Measurements from ENCODE around the gene NDC1.

The NDC1 gene

DNA sequence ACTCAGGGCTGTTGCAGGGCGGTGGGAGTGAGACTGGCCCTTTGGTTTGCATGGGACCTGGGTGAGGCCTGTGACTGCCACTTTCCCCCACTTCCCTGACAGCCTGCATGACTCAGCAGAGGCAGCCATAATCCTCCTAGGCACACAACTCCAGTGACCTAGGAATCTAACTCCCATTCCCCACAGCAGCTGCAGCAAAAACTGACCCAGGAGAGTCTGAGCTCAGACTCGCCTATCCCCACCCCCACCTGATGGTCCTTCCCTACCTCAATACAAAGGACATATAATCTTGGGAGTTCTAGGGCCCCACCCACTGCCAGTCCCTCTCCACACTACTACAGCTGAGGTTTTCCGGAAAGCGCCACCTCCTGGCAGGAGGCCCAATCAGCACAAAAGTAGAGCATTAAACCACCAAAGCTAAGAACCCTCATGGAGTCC is 26.7 kb downstream of the NDC1 start:
- TF ChIP-seq, protein P1, sequence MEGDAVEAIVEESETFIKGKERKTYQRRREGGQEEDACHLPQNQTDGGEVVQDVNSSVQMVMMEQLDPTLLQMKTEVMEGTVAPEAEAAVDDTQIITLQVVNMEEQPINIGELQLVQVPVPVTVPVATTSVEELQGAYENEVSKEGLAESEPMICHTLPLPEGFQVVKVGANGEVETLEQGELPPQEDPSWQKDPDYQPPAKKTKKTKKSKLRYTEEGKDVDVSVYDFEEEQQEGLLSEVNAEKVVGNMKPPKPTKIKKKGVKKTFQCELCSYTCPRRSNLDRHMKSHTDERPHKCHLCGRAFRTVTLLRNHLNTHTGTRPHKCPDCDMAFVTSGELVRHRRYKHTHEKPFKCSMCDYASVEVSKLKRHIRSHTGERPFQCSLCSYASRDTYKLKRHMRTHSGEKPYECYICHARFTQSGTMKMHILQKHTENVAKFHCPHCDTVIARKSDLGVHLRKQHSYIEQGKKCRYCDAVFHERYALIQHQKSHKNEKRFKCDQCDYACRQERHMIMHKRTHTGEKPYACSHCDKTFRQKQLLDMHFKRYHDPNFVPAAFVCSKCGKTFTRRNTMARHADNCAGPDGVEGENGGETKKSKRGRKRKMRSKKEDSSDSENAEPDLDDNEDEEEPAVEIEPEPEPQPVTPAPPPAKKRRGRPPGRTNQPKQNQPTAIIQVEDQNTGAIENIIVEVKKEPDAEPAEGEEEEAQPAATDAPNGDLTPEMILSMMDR (IDR thresholded peaks at IDR 0.05; ENCODE audit: poor library complexity, severe bottlenecking): no peak
- H3K4me3 ChIP-seq (ENCODE audit: severe bottlenecking): no peak overlapping the region
- no peak overlapping the region for H3K27ac ChIP-seq (ENCODE audit: poor library complexity, severe bottlenecking)
- no peak for ATAC-seq (ENCODE audit: low read depth)
- no peaks in the 10 kb centered on the region for H3K4me1 ChIP-seq (ENCODE audit: insufficient read depth, poor library complexity, severe bottlenecking)
- peaks cover 78% of the 10 kb centered on the region for H3K36me3 ChIP-seq (ENCODE audit: low read depth)
- H3K9me3 ChIP-seq (ENCODE audit: severe bottlenecking): no peaks in the 10 kb centered on the region
- no peak for DNase-seq (ENCODE audit: low spot score)
- no peaks in the 10 kb centered on the region for H3K27me3 ChIP-seq (ENCODE audit: insufficient read depth, poor library complexity, severe bottlenecking)

DNA sequence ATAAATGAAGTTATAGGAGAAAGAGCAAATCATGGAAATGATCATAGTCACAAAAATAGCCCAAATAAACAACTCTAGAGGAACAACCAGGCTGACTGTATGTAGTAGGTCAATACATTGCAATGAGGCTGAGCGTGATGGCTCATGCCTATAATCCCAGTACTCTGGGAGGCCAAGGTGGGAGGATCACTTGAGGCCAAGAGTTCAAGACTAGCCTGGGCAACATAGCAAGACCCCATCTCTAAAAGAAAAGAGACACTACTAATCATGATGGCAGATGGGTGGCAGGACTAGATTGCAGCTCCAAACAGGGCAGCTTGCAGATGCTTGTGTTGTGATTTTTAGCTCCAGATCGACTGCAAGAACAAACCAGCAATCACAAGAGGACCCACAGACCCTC is 27.6 kb downstream of the NDC1 start:
- ATAC-seq (ENCODE audit: low read depth): no peak
- Histone ChIP-seq H3K9me3 (ENCODE audit: severe bottlenecking) (no peaks in the 10 kb centered on the region), H3K36me3 (ENCODE audit: low read depth) (peaks cover 79% of the 10 kb centered on the region)

DNA sequence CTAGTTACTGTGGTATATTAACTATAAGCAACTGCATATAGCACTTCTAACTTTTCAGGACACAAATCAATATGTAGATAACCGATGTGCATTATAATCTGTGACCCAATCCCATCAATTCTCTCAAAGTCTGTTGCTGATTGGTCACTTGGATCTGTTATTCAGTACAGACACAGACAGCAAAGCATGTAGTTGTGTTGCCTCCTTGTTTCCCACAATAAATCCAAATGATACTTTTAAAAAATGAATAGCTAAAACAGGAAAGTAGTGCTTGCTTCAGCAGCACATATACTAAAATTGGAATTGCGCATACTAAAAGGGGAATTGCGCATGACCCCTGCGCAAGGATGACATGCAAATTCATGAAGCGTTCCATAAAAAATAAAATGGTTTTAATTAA is 28.1 kb downstream of the NDC1 start:
- H3K9me3 ChIP-seq (ENCODE audit: severe bottlenecking): no peaks in the 10 kb centered on the region
- no peaks in the 10 kb centered on the region for H3K27me3 ChIP-seq (ENCODE audit: insufficient read depth, poor library complexity, severe bottlenecking)
- DNase-seq (ENCODE audit: low spot score): no peak
- no peak overlapping the region for H3K27ac ChIP-seq (ENCODE audit: poor library complexity, severe bottlenecking)
- ATAC-seq (ENCODE audit: low read depth): no peak
- H3K4me1 ChIP-seq (ENCODE audit: insufficient read depth, poor library complexity, severe bottlenecking): no peaks in the 10 kb centered on the region
- TF ChIP-seq, protein P1 (IDR thresholded peaks at IDR 0.05; ENCODE audit: poor library complexity, severe bottlenecking): no peak
- peaks cover 79% of the 10 kb centered on the region for H3K36me3 ChIP-seq (ENCODE audit: low read depth)
- H3K4me3 ChIP-seq (ENCODE audit: severe bottlenecking): no peak overlapping the region

More for the DNA sequence above, 27.6 kb downstream of the NDC1 start:
- H3K27ac ChIP-seq (ENCODE audit: poor library complexity, severe bottlenecking): no peak overlapping the region
- H3K4me1 ChIP-seq (ENCODE audit: insufficient read depth, poor library complexity, severe bottlenecking): no peaks in the 10 kb centered on the region
- H3K4me3 ChIP-seq (ENCODE audit: severe bottlenecking): no peak overlapping the region
- TF ChIP-seq, protein P1 (IDR thresholded peaks at IDR 0.05; ENCODE audit: poor library complexity, severe bottlenecking): no peak
- H3K27me3 ChIP-seq (ENCODE audit: insufficient read depth, poor library complexity, severe bottlenecking): no peaks in the 10 kb centered on the region
- DNase-seq (ENCODE audit: low spot score): no peak

DNA sequence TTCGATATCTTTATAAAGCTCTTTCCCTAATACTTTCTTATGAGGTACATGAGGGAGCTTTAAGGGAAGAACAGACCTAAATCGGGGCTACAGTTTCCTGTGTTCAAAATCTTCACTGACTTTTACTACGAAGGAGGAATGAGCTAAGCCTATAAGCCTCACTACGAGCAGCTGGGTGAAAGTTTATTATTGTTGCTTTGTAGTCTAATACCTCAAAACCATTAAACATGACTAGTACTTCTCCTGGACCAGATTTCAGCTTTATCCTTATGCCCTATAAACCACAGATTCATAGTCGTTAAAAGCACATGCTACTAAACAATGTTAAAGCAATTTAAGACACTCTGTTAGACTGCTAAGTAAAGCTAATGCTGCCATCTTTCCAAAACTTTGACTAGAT is 30.2 kb downstream of the NDC1 start:
- H3K4me3 ChIP-seq (ENCODE audit: severe bottlenecking): no peak overlapping the region
- H3K9me3 ChIP-seq (ENCODE audit: severe bottlenecking): no peaks in the 10 kb centered on the region
- no peaks in the 10 kb centered on the region for H3K27me3 ChIP-seq (ENCODE audit: insufficient read depth, poor library complexity, severe bottlenecking)
- H3K36me3 ChIP-seq (ENCODE audit: low read depth): peaks cover 74% of the 10 kb centered on the region
- ATAC-seq (ENCODE audit: low read depth) (no peak), DNase-seq (ENCODE audit: low spot score) (no peak)
- no peaks in the 10 kb centered on the region for H3K4me1 ChIP-seq (ENCODE audit: insufficient read depth, poor library complexity, severe bottlenecking)
- no peak overlapping the region for H3K27ac ChIP-seq (ENCODE audit: poor library complexity, severe bottlenecking)
- TF ChIP-seq, protein P1 (IDR thresholded peaks at IDR 0.05; ENCODE audit: poor library complexity, severe bottlenecking): no peak

DNA sequence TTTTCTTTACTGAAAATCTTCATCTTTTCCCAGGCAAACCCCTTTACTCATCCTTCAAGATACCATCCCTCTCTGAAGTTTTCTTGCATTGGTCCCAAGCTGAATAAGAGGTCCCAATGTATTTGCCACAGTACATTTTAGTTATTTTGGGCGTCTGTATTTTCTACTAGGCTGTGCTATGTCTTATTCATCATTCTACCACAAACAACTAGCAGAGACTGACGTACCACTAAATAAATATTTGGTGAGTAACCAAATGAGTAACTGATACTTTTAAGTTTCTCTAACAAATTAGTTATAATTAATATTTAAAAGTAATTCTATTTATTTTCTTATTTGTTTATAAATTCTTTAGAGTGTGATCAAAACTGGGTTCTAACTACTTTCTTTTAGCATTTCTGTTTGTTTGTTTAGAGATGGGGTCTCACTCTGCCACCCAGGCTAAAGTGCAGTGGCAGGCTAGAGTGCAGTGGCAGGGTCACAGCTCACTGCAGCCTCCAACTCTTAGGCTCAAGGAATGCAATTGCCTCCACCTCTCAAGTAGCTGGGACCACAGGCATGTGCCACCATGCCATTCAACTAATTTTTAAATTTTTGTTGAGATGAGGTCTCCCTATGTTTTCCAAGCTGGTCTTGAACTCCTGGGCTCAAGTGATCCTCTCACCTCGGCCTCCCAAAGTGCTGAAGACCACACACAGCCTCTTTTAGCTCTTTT is 33.1 kb downstream of the NDC1 start:
- Histone ChIP-seq H3K27me3 (ENCODE audit: insufficient read depth, poor library complexity, severe bottlenecking) (no peaks in the 10 kb centered on the region), H3K36me3 (ENCODE audit: low read depth) (peaks cover 89% of the 10 kb centered on the region), H3K9me3 (ENCODE audit: severe bottlenecking) (no peaks in the 10 kb centered on the region), H3K27ac (ENCODE audit: poor library complexity, severe bottlenecking) (no peak overlapping the region), H3K4me3 (ENCODE audit: severe bottlenecking) (no peak overlapping the region), H3K4me1 (ENCODE audit: insufficient read depth, poor library complexity, severe bottlenecking) (no peaks in the 10 kb centered on the region)
- ATAC-seq (ENCODE audit: low read depth) (no peak), DNase-seq (ENCODE audit: low spot score) (no peak)
- TF ChIP-seq, protein P1 (IDR thresholded peaks at IDR 0.05; ENCODE audit: poor library complexity, severe bottlenecking): no peak

All from RWPE2 (cell line).